ENCODE results near the gene CFDP1.

The CFDP1 gene

DNA sequence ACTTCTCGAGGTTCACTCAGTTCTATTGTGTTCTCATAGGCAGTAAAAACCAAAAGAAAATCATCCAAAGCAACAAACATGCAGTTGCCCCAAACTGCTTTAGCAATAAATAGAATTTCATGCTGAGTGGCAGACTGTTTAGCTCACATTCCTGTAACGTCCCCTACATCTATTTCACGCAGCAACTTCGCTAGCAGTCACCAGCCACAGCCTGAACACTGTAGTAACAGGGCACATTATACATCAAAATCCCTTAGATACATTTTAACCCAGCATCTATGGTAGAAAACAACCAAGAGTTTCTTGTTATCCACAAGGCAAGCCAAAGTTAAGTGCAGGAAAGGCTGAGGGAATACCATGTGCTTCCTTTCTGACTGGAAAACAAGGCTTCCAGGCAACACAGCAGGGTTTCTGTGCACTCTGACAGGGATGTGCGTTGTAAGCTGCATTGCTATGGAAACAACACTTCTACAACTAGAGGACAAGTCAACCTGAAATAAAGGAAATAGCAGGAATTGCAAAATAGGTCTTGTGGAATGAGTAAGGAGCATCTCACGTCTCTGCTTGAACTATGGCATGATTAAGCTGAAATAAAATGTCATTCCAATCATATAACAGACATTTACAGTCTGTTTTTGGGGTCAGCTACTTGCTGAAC, 55.4 kb downstream of the CFDP1 start:
- peak in 22 of 56 donors; percentile 2 to 41 (median 14) for DNase-seq

DNA sequence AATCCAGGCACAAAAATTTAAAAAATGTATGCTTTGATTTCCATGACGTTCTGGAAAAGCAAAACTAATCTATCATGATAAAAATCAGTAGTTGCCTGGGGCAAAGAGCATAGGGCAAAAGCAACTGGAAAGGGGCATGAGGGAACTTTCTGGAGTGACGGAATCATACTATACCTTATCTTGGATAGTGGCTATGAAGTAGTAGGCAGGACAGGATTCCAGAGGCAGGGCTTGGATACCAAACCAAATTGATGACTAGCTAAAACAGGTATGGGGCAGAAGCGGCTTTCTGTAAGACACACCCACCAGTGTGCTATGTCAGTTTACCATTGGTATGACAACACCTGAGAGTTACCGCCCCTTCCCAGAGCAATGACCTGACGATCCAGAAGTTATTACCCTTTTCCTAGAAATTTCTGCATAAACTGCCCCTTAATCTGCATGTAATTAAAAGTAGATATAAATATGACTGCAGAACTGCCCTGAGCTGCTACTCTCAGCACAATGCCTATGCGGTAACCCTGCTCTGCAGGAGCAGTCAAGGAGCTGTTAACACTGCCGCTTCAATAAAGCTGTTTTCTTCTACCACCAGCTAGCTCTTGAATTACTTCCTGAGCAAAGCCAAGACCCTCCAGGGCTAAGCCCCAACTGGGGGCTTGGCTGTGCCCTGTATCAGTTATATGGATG, 56.7 kb downstream of the CFDP1 start:
- no peak for DNase-seq

DNA sequence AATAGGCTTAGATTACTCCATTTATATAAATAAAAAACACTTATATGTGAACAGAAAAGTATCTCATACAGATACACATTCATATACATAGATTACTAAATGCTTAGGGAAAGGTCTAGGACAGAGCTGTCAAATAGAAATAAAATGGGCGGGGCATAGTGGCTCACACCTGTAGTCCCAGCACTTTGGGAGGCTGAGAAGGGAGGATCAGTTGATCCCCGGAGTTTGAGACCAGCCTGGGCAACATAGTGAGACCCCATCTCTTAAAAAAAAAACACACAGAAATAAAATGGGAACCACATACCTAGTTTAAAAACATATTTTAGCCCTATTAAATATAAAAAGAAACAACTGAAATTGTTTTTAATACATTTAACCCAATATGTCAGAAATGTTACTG, 58.9 kb downstream of the CFDP1 start:
- no peak for DNase-seq

DNA sequence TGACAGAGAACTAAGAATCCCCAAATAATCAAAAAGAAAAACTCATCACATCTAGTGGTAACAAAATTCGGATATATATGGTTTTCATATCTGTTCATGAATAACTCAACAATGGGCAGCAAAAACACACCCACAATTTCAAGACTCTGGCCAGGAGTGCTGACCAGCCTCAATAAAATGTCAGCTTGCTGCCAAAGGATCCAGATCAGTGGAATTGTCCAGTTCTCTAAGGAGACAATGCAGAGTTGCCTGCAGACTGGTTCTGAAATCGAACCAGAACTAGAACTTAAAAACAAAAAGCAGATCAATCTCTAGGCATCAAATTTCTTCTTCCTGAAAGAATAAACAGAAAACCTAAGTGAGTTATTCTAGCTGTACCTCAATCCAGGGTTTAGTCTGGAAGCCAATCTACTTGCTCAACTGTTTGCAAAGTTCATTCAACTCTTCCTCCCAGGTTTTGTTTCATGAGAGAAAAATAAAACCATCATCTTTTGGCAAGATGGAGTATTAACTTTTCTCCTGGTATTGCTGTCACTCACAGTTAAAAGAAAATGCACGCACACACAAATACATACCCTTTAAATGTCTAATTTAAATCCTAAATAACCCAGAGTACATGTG, 61.0 kb downstream of the CFDP1 start:
- DNase-seq: no peak

DNA sequence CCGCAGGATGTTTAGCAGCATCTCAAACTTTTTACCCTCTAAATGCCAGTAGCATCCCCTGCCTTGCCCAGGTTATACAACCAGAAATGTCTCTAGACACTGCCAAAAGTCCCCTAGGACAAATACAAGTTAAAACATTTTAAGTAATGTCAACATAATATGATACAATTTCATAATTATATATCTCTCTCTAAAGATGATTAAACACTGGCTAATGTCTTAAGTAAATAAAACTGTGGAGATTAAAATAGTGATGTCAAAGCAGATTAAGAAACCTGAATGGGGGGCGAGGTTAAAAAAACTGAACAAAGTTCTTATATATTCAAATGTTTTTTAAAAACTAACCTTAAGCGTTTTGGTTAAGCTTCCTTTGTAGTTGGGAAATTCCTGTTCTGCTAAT, 62.1 kb downstream of the CFDP1 start:
- no peak for DNase-seq

DNA sequence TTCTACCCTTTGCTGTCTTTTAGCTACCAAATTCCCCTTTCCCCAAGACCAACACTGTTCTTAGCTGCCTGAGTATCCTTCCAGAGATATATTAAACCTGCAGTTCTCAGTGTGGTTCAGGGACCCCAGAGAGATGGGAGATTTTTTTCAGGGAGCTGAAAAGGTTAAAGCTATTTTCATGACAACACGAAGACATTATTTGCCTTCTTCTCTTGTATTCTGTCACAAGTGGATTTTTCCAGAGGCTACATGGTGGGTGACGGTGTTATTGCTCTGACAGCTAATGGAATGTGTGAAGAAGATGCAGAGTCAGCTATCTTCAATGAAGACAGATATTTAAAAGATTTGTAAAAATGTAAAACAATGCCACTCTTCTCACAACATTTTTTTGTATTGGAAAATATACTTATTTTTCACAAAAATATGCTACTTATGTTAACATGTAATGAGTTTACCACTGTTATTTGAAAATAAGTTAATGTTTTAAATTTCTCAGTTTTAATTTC, 69.0 kb downstream of the CFDP1 start:
- no peak for DNase-seq

DNA sequence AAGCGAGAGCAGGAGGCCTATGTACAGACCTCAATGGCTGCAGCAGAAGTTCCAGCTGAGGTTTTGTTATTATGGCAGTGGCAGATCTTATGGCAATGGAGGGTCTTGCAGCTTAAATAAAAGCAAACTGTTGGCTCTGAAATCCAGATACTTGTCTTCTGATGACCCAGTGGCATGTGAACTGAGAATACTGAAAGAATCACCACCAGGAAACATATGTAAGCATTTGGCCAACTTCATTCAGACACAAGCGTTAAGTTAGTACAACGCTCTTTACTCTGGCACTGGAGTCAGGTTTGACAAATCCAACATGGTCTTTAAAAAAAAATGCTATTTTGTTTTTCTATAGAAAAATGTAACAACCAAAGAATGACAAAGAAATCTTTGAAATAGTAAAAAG, 70.5 kb downstream of the CFDP1 start:
- DNase-seq: no peak

DNA sequence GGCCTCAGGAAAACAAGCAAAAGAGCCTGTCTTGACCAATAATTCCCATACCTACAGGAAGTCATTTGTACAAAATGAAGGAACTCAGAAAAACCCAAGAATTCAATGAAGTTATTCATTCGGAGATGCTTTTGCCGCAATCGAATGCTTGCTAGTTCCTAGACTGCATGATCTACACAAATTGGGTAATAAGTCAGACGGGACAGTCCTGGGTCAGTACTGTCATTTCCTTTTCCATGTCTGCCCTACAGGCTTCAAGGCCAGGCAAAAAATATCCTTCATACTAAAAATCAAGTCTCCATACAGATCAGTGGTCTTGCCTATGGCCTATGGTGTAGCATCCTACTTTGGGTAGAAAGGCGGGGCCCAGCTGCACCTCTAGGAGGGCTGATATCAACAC, 71.4 kb downstream of the CFDP1 start:
- no peak for DNase-seq

DNA sequence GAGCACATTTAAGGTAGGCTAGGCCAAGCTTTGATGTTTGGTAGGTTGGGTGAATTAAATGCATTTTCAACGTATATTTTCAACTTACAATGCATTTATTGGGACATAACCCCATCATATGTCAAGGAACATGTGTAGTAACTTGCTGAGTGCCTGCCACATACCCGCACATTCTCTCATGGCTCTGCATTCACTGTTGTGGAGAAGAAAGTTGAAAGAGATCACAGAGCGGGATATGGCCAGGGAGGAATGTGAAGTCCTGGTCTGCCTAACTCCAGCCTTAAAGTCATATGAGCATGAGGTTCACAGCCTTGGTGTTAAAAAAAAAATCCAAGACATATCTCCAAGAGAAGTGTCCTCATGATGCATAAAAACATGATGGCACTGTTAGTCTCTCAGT, 79.1 kb downstream of the CFDP1 start:
- no peak for DNase-seq

DNA sequence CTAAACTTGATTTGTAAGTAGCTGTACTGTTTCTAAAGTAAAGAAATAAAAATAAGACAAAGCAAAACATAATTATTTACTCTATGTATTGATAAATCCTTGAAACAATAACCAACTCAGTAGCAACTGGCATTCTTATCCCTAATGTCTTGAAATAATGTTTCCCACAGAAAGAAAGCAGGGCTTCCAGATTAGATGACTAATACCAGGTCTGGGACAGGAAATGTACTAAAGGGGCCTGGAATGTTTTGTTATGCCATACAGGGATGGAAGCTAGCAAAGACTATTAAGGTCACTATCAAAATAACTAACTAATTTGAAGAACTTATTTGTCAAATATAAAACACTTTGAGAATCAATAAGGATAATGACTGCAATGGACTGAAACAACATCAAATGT, 82.1 kb downstream of the CFDP1 start:
- no peak for DNase-seq

DNA sequence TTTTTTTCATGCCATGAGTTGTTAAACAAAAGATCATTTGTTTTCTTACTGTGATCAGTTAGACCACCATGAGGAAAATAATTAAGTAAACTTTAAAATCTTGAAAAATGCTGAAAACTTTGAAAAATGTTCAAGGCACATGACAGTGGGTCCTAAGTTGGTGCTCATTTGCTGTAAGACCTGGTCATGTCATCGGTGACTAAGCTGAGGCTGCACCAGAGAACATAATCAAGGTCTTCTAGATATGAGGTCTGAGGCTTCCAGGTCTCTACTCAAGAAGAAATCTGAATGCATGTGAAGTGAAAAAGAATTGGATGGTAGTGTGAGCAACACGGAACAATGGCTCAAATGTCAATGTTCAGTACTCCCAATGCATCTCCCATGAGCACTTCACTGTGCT, 87.6 kb downstream of the CFDP1 start:
- DNase-seq: no peak

DNA sequence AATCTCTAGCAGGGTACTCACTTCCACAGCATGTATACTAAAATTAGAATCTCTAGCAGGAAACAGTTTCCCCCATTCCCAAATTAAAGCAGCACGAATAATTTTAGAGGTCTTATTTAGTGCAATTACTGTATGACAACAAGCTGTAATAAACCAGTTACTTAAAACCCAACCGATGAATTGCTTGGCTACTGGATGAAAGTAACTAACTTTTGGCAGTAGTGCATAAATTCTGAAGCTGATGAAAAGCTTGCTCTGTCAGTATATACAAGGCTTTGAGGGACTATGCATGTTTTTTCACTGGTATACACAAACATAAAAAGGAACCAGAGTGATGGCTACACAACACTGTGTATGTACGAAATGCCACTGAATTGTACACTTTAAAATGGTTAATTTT, 89.4 kb downstream of the CFDP1 start:
- DNase-seq: no peak

DNA sequence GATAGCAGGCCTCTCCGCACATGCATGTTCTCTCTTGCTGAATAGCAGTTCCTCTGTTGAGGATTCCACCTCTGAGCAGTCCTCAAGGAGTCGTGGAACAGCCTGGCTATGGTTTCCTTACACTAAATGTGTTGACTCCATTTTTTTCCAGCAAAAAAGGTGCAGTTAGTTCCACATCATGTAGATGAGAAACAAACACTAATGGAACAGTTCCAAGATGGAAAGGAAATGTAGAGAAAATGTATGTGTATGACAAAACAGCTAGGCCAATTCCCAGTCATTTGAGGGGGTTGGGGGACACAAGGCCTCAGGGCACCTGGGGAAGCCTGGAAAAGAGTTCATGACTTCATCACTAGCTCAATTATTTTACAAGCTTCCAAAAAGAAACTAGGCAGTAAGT, 90.0 kb downstream of the CFDP1 start:
- DNase-seq: no peak

DNA sequence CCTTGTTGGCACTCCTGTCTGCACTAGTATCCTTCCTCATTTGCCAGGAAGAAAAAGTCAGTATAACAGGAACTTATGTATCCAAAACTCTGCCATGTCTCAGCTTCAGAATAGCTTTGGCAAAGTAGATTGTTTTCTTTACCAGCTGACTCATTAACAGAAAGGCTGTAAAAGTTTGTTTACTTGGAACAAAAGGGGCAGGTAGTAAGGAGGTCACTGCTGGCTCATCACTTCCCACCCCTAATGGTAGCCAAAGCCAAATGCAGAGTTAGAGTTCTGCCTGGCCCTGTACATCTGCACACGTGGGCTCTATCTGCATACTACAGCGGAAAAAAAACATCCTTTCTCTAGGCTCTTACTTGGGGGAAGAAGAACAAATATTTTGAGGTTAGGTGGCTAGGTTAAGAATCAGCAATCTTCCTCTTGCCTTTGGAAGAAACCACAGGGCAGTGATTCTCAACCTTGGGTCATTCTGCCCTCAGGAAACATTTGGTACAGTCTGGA, 90.9 kb downstream of the CFDP1 start:
- DNase-seq: no peak

DNA sequence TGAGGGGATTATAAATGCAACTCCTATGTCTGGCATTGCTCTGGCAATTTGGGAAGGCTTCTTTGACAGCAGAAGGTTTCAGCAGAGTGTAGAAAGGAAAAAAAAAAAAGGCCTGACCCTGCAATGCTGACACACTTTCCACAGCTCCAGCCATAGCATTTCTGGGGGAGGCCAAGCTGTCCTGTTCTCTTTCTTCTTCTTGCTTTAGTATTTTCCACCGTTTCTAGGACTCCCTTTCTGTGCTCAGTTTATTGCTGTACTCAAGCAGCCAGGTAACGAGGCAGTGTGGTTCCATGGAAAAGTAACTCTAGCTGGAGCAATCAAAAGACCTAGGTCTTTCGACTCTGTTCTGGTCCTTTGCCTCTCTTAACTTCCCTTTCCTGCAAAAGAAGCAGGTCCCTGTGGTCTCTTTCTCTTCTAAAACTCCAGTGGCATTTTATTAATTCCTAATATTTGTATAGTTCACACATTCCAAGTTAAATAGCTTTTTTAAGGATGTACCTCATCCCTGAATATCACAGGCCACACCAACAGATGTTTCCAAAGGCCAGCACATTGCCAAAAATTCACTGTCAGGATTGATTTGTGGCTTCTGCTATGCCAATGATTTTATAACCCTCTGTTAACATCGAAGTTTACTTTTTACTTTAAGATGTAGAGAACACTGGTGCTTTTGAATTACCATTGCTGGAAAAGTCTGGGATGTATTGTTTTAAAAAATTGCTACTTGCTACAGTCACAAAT, 91.6 kb downstream of the CFDP1 start:
- no peak for DNase-seq

DNA sequence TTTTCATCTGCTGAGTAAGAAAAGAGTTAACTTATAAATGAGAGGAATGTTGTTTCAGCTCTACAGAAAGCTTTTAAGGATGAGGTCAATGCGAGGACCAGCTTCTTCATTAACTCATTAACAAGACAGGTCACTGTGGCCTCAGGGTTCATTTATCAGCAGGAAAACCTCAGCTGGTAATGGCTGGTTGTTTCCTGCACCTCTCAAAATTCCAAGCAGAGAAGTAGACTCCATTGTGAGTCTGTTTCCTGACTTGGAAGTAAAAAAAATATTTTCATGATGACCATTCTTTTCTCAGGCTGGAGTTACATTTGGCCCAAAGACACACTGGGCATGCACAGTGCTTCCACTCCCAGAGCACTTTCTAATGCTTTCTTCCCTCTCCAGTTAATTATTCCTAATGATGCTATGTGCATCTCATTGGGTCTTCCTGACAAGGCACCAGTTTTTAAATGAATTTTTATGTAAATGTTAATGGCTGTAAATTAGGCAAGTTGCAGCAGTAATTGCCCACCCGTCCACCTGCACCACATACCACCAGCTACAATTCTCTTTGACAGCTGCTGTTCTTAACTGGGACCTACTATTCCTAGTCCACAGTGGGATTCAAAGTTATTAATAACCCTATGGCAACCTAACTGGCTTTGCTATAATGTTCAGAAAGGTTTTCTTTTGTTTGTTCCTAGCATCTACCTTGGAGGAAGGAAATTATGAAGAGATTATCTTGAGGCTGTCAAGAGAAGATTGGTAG, 92.4 kb downstream of the CFDP1 start:
- DNase-seq: no peak

DNA sequence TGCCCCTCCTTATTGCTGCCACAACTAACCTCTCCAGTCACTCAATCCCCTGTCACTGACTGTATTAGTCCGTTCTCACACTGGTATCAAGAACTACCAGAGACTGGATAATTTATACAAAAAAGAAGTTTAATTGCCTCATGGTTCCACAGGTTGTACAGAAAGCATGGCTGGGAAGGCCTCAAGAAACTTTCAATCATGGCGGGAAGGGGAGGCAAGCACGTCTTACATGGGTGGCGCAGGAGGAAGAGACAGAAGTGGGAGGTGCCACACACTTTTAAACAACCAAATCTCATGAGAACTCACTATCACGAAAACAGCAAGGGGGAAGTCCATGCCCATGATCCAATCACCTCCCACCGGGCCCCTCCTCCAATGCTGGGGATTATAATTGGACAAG, 95.9 kb downstream of the CFDP1 start:
- no peak for DNase-seq

DNA sequence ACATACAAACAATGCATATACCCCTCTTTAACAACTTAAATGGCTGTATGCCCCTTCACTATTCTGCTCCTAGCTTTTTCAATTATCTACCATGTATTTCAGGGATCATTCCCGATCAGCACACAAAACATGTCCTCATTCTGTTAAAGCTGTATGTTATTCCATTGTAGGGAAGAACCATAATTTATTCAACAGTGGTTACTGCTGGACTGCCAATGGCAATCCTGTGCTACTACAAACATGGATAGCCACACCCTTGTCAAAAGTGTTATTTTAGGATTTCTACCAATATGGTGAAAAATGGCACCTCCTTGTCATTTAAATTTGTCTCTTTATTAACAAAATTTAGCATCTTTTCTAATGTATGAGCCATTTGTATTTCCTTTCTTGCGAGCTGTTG, 96.8 kb downstream of the CFDP1 start:
- no peak for DNase-seq

DNA sequence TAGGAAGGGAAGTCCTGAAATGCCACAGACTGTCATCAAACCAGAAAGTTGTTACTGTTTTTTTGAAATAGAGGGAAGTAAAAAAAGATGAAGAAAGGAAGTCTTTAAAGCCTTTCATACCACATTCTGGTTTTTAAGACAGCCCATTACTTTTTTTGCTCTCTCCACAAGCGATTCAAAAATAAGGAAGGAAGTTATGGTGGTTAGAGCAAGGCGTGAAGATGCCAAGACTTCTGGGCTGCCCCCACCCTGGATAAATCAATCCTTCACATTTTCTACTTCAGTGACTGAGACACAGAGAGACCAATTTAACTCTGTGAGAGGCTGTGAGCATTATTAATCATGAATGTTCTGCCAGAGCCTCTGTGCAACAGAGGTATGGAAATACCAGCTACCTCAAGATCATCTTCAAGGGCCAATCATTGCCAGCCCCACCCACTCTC, 99.6 kb downstream of the CFDP1 start:
- DNase-seq: no peak

DNA sequence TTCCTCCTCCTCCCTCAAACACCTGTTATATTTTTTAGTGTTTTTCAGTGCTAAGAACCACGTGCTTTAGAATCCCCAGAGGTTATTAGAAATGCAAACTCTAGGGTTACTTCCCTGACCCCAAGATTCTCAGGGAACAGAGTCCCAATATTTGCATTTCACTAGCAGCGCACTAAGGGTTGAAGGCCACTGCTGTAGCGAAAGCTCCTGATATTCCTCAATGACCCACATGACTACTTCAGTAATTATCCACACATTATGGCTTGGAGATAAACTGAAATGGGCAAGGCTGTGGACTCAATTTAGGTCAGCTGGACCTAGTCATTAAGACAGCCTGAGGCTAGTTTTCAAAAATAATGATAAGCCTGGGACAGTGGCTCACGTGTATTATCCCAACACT, 103.4 kb downstream of the CFDP1 start:
- DNase-seq: no peak

DNA sequence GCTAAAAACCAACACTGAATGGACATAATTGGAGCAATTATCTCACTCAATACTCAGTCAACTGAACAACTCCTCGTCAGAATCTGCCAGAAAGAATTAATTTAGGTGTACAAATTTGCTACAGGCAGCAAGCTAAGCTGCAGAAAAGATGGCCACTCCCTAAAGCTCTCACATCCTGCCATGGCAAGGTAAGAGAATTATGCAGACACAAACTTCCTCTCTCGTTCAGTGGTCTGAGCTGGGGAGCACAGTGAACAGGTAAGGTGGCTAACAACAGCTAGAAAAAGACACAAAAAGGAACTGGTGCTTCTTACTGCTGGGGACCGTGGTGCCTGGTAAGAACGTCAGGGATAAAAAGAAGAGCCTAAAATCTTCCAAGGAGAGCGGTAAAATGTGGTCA, 107.0 kb downstream of the CFDP1 start:
- DNase-seq: no peak
